GM23338 (cell line): ENCODE results near the gene AIG1. TPM values are rescaled to one million over a fixed set of nuclear protein-coding genes. Genes with fewer than 3 reads are reported as not detected.

Experiments
- ATAC-seq: fragments of 200-7000 bp; cut with Tn5 transposase; 3 replicates; pipeline ENCODE4 v1.9.1; 2020
- DNase-seq: peaks from one replicate; pipeline ENCODE4 v3.0.0-alpha.2; 2015; ENCODE audit warnings: low spot score
- H2AFZ ChIP-seq: fragments of 200-600 bp; sonication (generic); 2 replicates; pipeline ENCODE4 v1.8.0; 2016; ENCODE audit warnings: antibody characterized with exemption, mild to moderate bottlenecking, moderate library complexity
- H3F3A ChIP-seq: fragments of 200-600 bp; sonication (generic); replicated peaks from 2 replicates; pipeline ENCODE4 v1.8.0; 2017; ENCODE audit warnings: antibody characterized with exemption, mixed run types, low read depth
- H3K27ac ChIP-seq: fragments of 200-600 bp; sonication (generic); 2 replicates; pipeline ENCODE4 v1.6.1; 2016; ENCODE audit warnings: low read depth
- H3K27me3 ChIP-seq: fragments of 200-600 bp; sonication (generic); 2 replicates; pipeline ENCODE4 v1.8.0; 2016; ENCODE audit warnings: mild to moderate bottlenecking, mixed run types, moderate library complexity; ENCODE audit not compliant: insufficient read depth
- H3K36me3 ChIP-seq: fragments of 200-600 bp; sonication (generic); 2 replicates; pipeline ENCODE4 v1.8.0; 2016; ENCODE audit warnings: mild to moderate bottlenecking; ENCODE audit not compliant: insufficient read depth
- H3K4me1 ChIP-seq: fragments of 200-600 bp; sonication (generic); 2 replicates; pipeline ENCODE4 v1.8.0; 2016; ENCODE audit warnings: mild to moderate bottlenecking, moderate library complexity; ENCODE audit not compliant: insufficient read depth
- H3K4me2 ChIP-seq: fragments of 200-600 bp; sonication (generic); 2 replicates; pipeline ENCODE4 v1.7.1; 2017; ENCODE audit warnings: mixed run types
- H3K4me3 ChIP-seq: fragments of 200-600 bp; sonication (generic); 2 replicates; pipeline ENCODE4 v1.6.1; 2016; ENCODE audit warnings: mixed run types
- H3K79me2 ChIP-seq: fragments of 200-600 bp; sonication (generic); replicated peaks from 2 replicates; pipeline ENCODE4 v1.8.0; 2017; ENCODE audit warnings: mild to moderate bottlenecking; ENCODE audit not compliant: insufficient read depth
- H3K9me2 ChIP-seq: fragments of 200-600 bp; sonication (generic); 2 replicates; pipeline ENCODE4 v1.8.0; 2017; ENCODE audit not compliant: insufficient read depth
- H4K20me1 ChIP-seq: fragments of 200-600 bp; sonication (generic); replicated peaks from 2 replicates; pipeline ENCODE4 v1.8.0; 2017; ENCODE audit warnings: mild to moderate bottlenecking; ENCODE audit not compliant: insufficient read depth
- H3K27ac Mint-ChIP-seq: 2 replicates; pipeline ENCODE4 v1.8.0; 2020; ENCODE audit warnings: inconsistent platforms, mild to moderate bottlenecking, moderate library complexity, mixed read lengths
- H3K27me3 Mint-ChIP-seq: 3 replicates; pipeline ENCODE4 v1.8.0; 2022; ENCODE audit warnings: low read depth, mild to moderate bottlenecking, moderate library complexity, mixed read lengths, inconsistent platforms; ENCODE audit not compliant: insufficient read depth, poor library complexity
- H3K36me3 Mint-ChIP-seq: 3 replicates; pipeline ENCODE4 v1.8.0; 2021; ENCODE audit warnings: low read depth, mild to moderate bottlenecking, inconsistent platforms, moderate library complexity, mixed read lengths
- H3K4me1 Mint-ChIP-seq: 3 replicates; pipeline ENCODE4 v1.8.0; 2020; ENCODE audit warnings: mild to moderate bottlenecking, inconsistent platforms, mixed read lengths
- H3K4me3 Mint-ChIP-seq: 3 replicates; pipeline ENCODE4 v1.8.0; 2021; ENCODE audit warnings: moderate library complexity, mild to moderate bottlenecking, inconsistent platforms, mixed read lengths
- H3K9me3 Mint-ChIP-seq: 3 replicates; pipeline ENCODE4 v1.8.0; 2020; ENCODE audit warnings: moderate library complexity, mild to moderate bottlenecking, inconsistent platforms, mixed read lengths
- CREB1 ChIP-seq: fragments of 250-450 bp; sonication (Bioruptor Pico); IDR thresholded peaks from 2 replicates; pipeline ENCODE4 v1.5.0; 2020; ENCODE audit warnings: low read depth, mild to moderate bottlenecking, moderate library complexity
- EZH2phosphoT487 ChIP-seq: fragments of 200-600 bp; sonication (generic); IDR thresholded peaks from one replicate; pipeline ENCODE4 v1.8.1; 2018; ENCODE audit warnings: antibody characterized with exemption; ENCODE audit not compliant: unreplicated experiment
- JUNB ChIP-seq: IDR thresholded peaks from one replicate; pipeline ENCODE4 v1.6.1; 2016; ENCODE audit warnings: antibody characterized with exemption; ENCODE audit not compliant: unreplicated experiment
- NANOG ChIP-seq: IDR thresholded peaks from 2 replicates; pipeline ENCODE4 v1.6.1; 2016; ENCODE audit warnings: antibody characterized with exemption, borderline replicate concordance
- POLR2AphosphoS5 ChIP-seq: IDR thresholded peaks from 2 replicates; pipeline ENCODE4 v1.6.1; 2016; ENCODE audit warnings: antibody characterized with exemption, low read depth
- REST ChIP-seq: IDR thresholded peaks from one replicate; pipeline ENCODE4 v1.6.1; 2018; ENCODE audit warnings: antibody characterized with exemption; ENCODE audit not compliant: unreplicated experiment
- ZNF114 ChIP-seq: fragments of 250-450 bp; sonication (Bioruptor Pico); IDR thresholded peaks from 2 replicates; pipeline ENCODE4 v1.5.0; 2020; ENCODE audit warnings: mild to moderate bottlenecking, moderate library complexity
- ZNF331 ChIP-seq: fragments of 250-450 bp; sonication (Bioruptor Pico); IDR thresholded peaks from 2 replicates; pipeline ENCODE4 v1.5.0; 2020; ENCODE audit warnings: low read depth, mild to moderate bottlenecking, moderate library complexity
- polyA plus RNA-seq: library from polyadenylated mRNA; unstranded; fragments of >200 nt; fragmentation: Nextera tagmentation; extraction: Ambion mirVana; gene quantifications from 2 replicates; pipeline ENCODE4 v1.2.1, GENCODE V29; 2016
- total RNA-seq: library from RNA; depleted of rRNA; stranded (reverse); fragments of >200 nt; shearing (Covaris generic); gene quantifications from 2 replicates; pipeline ENCODE4 v1.2.3, GENCODE V29; 2014
- TF ChIP-seq, protein P1 (sequence below): fragments of 250-450 bp; sonication (Bioruptor Pico); IDR thresholded peaks from 2 replicates; pipeline ENCODE4 v1.5.0; 2020; ENCODE audit warnings: mild to moderate bottlenecking, moderate library complexity
- TF ChIP-seq, protein P2 (sequence below): IDR thresholded peaks from 2 replicates; pipeline ENCODE4 v1.6.1; 2016; ENCODE audit warnings: antibody characterized with exemption
- TF ChIP-seq, protein P3 (sequence below), 2 experiments: fragments of 200-600 bp in 1 of 2; sonication (generic) in 1 of 2; conservative IDR thresholded peaks; 2 replicates each; pipeline versions ENCODE4 v1.5.1 to v1.6.1; 2016 to 2017; ENCODE audit warnings: antibody characterized with exemption in 2 of 2, low read depth in 2 of 2, mild to moderate bottlenecking in 2 of 2, moderate library complexity in 1 of 2

The AIG1 gene
- total and polyA plus RNA-seq, 2 experiments from 2014 or later, result 65.2 to 88.4 TPM

DNA sequence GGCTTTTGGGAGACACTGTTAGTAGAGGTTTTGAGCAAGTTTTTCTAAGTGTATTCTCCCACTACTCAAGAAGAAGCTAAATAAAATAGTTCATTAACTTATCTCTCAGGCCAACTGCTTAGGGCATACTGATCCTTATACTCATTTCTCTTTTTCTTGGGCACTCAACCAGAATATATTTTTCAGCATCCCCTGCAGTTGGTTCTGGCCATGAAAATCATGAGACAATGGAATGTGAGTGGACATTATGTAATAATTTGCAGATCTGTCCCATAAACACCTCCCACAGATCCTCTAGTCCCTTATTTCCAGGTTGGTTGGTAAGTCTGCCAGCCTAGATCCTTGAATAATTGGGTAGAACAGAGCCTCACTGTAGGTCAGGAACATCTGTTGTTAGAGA, 136.7 kb downstream of the AIG1 start (continued):
- TF ChIP-seq, protein P1, sequence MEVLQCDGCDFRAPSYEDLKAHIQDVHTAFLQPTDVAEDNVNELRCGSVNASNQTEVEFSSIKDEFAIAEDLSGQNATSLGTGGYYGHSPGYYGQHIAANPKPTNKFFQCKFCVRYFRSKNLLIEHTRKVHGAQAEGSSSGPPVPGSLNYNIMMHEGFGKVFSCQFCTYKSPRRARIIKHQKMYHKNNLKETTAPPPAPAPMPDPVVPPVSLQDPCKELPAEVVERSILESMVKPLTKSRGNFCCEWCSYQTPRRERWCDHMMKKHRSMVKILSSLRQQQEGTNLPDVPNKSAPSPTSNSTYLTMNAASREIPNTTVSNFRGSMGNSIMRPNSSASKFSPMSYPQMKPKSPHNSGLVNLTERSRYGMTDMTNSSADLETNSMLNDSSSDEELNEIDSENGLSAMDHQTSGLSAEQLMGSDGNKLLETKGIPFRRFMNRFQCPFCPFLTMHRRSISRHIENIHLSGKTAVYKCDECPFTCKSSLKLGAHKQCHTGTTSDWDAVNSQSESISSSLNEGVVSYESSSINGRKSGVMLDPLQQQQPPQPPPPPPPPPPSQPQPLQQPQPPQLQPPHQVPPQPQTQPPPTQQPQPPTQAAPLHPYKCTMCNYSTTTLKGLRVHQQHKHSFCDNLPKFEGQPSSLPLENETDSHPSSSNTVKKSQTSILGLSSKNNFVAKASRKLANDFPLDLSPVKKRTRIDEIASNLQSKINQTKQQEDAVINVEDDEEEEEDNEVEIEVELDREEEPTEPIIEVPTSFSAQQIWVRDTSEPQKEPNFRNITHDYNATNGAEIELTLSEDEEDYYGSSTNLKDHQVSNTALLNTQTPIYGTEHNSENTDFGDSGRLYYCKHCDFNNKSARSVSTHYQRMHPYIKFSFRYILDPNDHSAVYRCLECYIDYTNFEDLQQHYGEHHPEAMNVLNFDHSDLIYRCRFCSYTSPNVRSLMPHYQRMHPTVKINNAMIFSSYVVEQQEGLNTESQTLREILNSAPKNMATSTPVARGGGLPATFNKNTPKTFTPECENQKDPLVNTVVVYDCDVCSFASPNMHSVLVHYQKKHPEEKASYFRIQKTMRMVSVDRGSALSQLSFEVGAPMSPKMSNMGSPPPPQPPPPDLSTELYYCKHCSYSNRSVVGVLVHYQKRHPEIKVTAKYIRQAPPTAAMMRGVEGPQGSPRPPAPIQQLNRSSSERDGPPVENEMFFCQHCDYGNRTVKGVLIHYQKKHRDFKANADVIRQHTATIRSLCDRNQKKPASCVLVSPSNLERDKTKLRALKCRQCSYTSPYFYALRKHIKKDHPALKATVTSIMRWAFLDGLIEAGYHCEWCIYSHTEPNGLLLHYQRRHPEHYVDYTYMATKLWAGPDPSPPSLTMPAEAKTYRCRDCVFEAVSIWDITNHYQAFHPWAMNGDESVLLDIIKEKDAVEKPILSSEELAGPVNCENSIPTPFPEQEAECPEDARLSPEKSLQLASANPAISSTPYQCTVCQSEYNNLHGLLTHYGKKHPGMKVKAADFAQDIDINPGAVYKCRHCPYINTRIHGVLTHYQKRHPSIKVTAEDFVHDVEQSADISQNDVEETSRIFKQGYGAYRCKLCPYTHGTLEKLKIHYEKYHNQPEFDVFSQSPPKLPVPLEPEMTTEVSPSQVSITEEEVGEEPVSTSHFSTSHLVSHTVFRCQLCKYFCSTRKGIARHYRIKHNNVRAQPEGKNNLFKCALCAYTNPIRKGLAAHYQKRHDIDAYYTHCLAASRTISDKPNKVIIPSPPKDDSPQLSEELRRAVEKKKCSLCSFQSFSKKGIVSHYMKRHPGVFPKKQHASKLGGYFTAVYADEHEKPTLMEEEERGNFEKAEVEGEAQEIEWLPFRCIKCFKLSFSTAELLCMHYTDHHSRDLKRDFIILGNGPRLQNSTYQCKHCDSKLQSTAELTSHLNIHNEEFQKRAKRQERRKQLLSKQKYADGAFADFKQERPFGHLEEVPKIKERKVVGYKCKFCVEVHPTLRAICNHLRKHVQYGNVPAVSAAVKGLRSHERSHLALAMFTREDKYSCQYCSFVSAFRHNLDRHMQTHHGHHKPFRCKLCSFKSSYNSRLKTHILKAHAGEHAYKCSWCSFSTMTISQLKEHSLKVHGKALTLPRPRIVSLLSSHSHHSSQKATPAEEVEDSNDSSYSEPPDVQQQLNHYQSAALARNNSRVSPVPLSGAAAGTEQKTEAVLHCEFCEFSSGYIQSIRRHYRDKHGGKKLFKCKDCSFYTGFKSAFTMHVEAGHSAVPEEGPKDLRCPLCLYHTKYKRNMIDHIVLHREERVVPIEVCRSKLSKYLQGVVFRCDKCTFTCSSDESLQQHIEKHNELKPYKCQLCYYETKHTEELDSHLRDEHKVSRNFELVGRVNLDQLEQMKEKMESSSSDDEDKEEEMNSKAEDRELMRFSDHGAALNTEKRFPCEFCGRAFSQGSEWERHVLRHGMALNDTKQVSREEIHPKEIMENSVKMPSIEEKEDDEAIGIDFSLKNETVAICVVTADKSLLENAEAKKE (CRISPR knock-in tag), result no peak
- no peak for TF ChIP-seq POLR2AphosphoS5
- TF ChIP-seq REST, result no peak
- TF ChIP-seq EZH2phosphoT487, result no peak

- H2AFZ ChIP-seq, result no peak overlapping the region
- Mint-ChIP-seq H3K27me3 (peaks cover 3% of the 10 kb centered on the region), H3K27ac (no peak overlapping the region), H3K4me3 (no peak overlapping the region), H3K36me3 (peaks cover 11% of the 10 kb centered on the region), H3K9me3 (no peaks in the 10 kb centered on the region), H3K4me1 (no peaks in the 10 kb centered on the region)
- no peaks in the 10 kb centered on the region for H3K9me2 ChIP-seq
- DNase-seq (no peak), ATAC-seq (no peak)
- H3K4me2 ChIP-seq, result no peak overlapping the region
- H3K4me3 ChIP-seq, result no peak overlapping the region
- no peaks in the 10 kb centered on the region for H3K79me2 ChIP-seq
- H3K4me1 ChIP-seq, result no peaks in the 10 kb centered on the region
- no peaks in the 10 kb centered on the region for H3K36me3 ChIP-seq
- no peak overlapping the region for H3K27ac ChIP-seq
- H3K27me3 ChIP-seq, result no peaks in the 10 kb centered on the region
- no peaks in the 10 kb centered on the region for H4K20me1 ChIP-seq
- H3F3A ChIP-seq, result no peaks in the 10 kb centered on the region
- TF ChIP-seq JUNB (no peak), ZNF331 (no peak), CREB1 (CRISPR knock-in tag) (no peak), ZNF114 (CRISPR knock-in tag) (no peak), EZH2phosphoT487 (no peak), NANOG (no peak)
- TF ChIP-seq, protein P2, sequence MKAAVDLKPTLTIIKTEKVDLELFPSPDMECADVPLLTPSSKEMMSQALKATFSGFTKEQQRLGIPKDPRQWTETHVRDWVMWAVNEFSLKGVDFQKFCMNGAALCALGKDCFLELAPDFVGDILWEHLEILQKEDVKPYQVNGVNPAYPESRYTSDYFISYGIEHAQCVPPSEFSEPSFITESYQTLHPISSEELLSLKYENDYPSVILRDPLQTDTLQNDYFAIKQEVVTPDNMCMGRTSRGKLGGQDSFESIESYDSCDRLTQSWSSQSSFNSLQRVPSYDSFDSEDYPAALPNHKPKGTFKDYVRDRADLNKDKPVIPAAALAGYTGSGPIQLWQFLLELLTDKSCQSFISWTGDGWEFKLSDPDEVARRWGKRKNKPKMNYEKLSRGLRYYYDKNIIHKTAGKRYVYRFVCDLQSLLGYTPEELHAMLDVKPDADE, result no peak
- TF ChIP-seq, protein P3, sequence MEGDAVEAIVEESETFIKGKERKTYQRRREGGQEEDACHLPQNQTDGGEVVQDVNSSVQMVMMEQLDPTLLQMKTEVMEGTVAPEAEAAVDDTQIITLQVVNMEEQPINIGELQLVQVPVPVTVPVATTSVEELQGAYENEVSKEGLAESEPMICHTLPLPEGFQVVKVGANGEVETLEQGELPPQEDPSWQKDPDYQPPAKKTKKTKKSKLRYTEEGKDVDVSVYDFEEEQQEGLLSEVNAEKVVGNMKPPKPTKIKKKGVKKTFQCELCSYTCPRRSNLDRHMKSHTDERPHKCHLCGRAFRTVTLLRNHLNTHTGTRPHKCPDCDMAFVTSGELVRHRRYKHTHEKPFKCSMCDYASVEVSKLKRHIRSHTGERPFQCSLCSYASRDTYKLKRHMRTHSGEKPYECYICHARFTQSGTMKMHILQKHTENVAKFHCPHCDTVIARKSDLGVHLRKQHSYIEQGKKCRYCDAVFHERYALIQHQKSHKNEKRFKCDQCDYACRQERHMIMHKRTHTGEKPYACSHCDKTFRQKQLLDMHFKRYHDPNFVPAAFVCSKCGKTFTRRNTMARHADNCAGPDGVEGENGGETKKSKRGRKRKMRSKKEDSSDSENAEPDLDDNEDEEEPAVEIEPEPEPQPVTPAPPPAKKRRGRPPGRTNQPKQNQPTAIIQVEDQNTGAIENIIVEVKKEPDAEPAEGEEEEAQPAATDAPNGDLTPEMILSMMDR (conservative IDR thresholded peaks at IDR 0.05; ENCODE audit: low read depth in 2 of 2), result no peak
Measured at GRCh38 chr6:143198312-143198711, 137.6 kb downstream of the AIG1 start.
